HEK293 (cell line): Measurements from ENCODE around the gene TRNT1.

Experiments
- KLF10 ChIP-seq: fragments of 450-650 bp; IDR thresholded peaks from 2 replicates; pipeline ENCODE4 v1.5.1; 2018; ENCODE audit warnings: missing biosample characterization, mild to moderate bottlenecking, missing genetic modification characterization
- KLF7 ChIP-seq: fragments of 450-650 bp; formaldehyde crosslinking; IDR thresholded peaks from 2 replicates; pipeline ENCODE4 v1.5.1; 2016; ENCODE audit warnings: missing biosample characterization, missing genetic modification characterization, borderline replicate concordance
- PRDM2 ChIP-seq: fragments of 450-650 bp; formaldehyde crosslinking; IDR thresholded peaks from 2 replicates; pipeline ENCODE4 v1.5.1; 2016; ENCODE audit warnings: missing biosample characterization, missing genetic modification characterization, borderline replicate concordance
- SCRT2 ChIP-seq: fragments of 450-650 bp; formaldehyde crosslinking; IDR thresholded peaks from 2 replicates; pipeline ENCODE4 v1.5.1; 2016; ENCODE audit warnings: missing biosample characterization, missing genetic modification characterization
- TCF7L2 ChIP-seq: IDR thresholded peaks from 2 replicates; pipeline ENCODE4 v1.6.1; 2011; ENCODE audit warnings: low read depth, mild to moderate bottlenecking, inconsistent platforms, low read length, moderate library complexity, borderline replicate concordance
- YY1 ChIP-seq: fragments of 450-650 bp; formaldehyde crosslinking; IDR thresholded peaks from 2 replicates; pipeline ENCODE4 v1.5.1; 2018; ENCODE audit warnings: missing biosample characterization, missing genetic modification characterization
- YY2 ChIP-seq: fragments of 450-650 bp; formaldehyde crosslinking; IDR thresholded peaks from 2 replicates; pipeline ENCODE4 v1.5.1; 2016; ENCODE audit warnings: missing biosample characterization, missing genetic modification characterization
- ZBTB1 ChIP-seq: fragments of 450-650 bp; formaldehyde crosslinking; IDR thresholded peaks from 2 replicates; pipeline ENCODE4 v1.5.1; 2016; ENCODE audit warnings: missing biosample characterization, missing genetic modification characterization
- ZBTB10 ChIP-seq: fragments of 450-650 bp; formaldehyde crosslinking; IDR thresholded peaks from 2 replicates; pipeline ENCODE4 v1.5.1; 2016; ENCODE audit warnings: missing biosample characterization, missing genetic modification characterization
- ZBTB44 ChIP-seq: fragments of 450-650 bp; IDR thresholded peaks from 2 replicates; pipeline ENCODE4 v1.5.1; 2018; ENCODE audit warnings: missing biosample characterization, mild to moderate bottlenecking, missing genetic modification characterization
- ZIC2 ChIP-seq: fragments of 450-650 bp; formaldehyde crosslinking; IDR thresholded peaks from 2 replicates; pipeline ENCODE4 v1.5.1; 2016; ENCODE audit warnings: missing biosample characterization, missing genetic modification characterization
- ZNF114 ChIP-seq: fragments of 450-650 bp; formaldehyde crosslinking; IDR thresholded peaks from 2 replicates; pipeline ENCODE4 v1.5.0; 2017; ENCODE audit warnings: missing biosample characterization, missing genetic modification characterization
- ZNF184 ChIP-seq: fragments of 450-650 bp; IDR thresholded peaks from 2 replicates; pipeline ENCODE4 v1.5.1; 2018; ENCODE audit warnings: missing biosample characterization, mild to moderate bottlenecking, missing genetic modification characterization
- ZNF211 ChIP-seq: fragments of 450-650 bp; formaldehyde crosslinking; IDR thresholded peaks from 2 replicates; pipeline ENCODE4 v1.5.1; 2016; ENCODE audit warnings: low read depth, missing biosample characterization, missing genetic modification characterization
- ZNF280C ChIP-seq: fragments of 450-650 bp; formaldehyde crosslinking; IDR thresholded peaks from 2 replicates; pipeline ENCODE4 v1.5.1; 2016; ENCODE audit warnings: missing biosample characterization, missing genetic modification characterization
- ZNF341 ChIP-seq: fragments of 450-650 bp; formaldehyde crosslinking; IDR thresholded peaks from 2 replicates; pipeline ENCODE4; 2016; ENCODE audit warnings: low read depth, missing biosample characterization, missing genetic modification characterization
- ZNF549 ChIP-seq: fragments of 450-650 bp; IDR thresholded peaks from 2 replicates; pipeline ENCODE4 v1.5.1; 2018; ENCODE audit warnings: missing biosample characterization, missing genetic modification characterization, mild to moderate bottlenecking, inconsistent platforms, moderate library complexity
- ZNF776 ChIP-seq: fragments of 450-650 bp; formaldehyde crosslinking; IDR thresholded peaks from 2 replicates; pipeline ENCODE4 v1.5.0; 2017; ENCODE audit warnings: missing biosample characterization, missing genetic modification characterization, borderline replicate concordance
- ZSCAN30 ChIP-seq: fragments of 450-650 bp; IDR thresholded peaks from 2 replicates; pipeline ENCODE4 v1.5.1; 2018; ENCODE audit warnings: missing biosample characterization, mild to moderate bottlenecking, missing genetic modification characterization, moderate library complexity
- ZSCAN5A ChIP-seq: fragments of 450-650 bp; formaldehyde crosslinking; IDR thresholded peaks from 2 replicates; pipeline ENCODE4 v1.5.1; 2016; ENCODE audit warnings: missing biosample characterization, missing genetic modification characterization
- TF ChIP-seq, protein P1 (sequence below): fragments of 450-650 bp; formaldehyde crosslinking; IDR thresholded peaks from 2 replicates; pipeline ENCODE4 v1.5.1; 2016; ENCODE audit warnings: missing biosample characterization, missing genetic modification characterization, borderline replicate concordance

Gene TRNT1

GRCh38 chr3:3126477-3127431 lies at the start of gene TRNT1 (continued):
- peak; percentile 20; the same call in 1 of the 2 replicates for TF ChIP-seq ZBTB10
- no peak for TF ChIP-seq ZNF280C (tag by site-specific recombination)
- TF ChIP-seq PRDM2 (tag by site-specific recombination), result no peak
- no peak for TF ChIP-seq KLF7 (tag by site-specific recombination)
- peak; percentile 60; the same call in 1 of the 2 replicates for TF ChIP-seq YY2 (tag by site-specific recombination)
- no peak for TF ChIP-seq ZBTB44 (tag by site-specific recombination)
- TF ChIP-seq ZNF549 (tag by site-specific recombination), result no peak
- no peak; the same call in 1 of the 2 replicates for TF ChIP-seq YY1 (tag by site-specific recombination)
- no peak for TF ChIP-seq ZNF211 (tag by site-specific recombination)
- TF ChIP-seq ZNF114 (tag by site-specific recombination), result no peak
- peak; percentile 99 for TF ChIP-seq ZNF341
- peak; percentile 88 for TF ChIP-seq ZIC2 (tag by site-specific recombination)
- TF ChIP-seq SCRT2, result peak; percentile 75
- TF ChIP-seq, protein P1, sequence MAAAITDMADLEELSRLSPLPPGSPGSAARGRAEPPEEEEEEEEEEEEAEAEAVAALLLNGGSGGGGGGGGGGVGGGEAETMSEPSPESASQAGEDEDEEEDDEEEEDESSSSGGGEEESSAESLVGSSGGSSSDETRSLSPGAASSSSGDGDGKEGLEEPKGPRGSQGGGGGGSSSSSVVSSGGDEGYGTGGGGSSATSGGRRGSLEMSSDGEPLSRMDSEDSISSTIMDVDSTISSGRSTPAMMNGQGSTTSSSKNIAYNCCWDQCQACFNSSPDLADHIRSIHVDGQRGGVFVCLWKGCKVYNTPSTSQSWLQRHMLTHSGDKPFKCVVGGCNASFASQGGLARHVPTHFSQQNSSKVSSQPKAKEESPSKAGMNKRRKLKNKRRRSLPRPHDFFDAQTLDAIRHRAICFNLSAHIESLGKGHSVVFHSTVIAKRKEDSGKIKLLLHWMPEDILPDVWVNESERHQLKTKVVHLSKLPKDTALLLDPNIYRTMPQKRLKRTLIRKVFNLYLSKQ (tag by site-specific recombination), result no peak
- TF ChIP-seq KLF10 (tag by site-specific recombination), result peak; percentile 39; the same call in 1 of the 2 replicates
- no peak for TF ChIP-seq ZNF184 (tag by site-specific recombination)
- TF ChIP-seq ZSCAN5A (tag by site-specific recombination), result peak; percentile 86; the same call in 1 of the 2 replicates
- TF ChIP-seq ZBTB1 (tag by site-specific recombination), result no peak
- no peak for TF ChIP-seq TCF7L2
- no peak for TF ChIP-seq ZNF776 (tag by site-specific recombination)
- TF ChIP-seq ZSCAN30 (tag by site-specific recombination), result no peak
